Activated CD8-positive, alpha-beta memory T cell treated with anti-CD3 and anti-CD28 coated beads for 1 hour (primary cell): Measurements from ENCODE around the gene ZNF592.

Experiments
- DNase-seq, 2 donors: peaks; one replicate each; pipeline ENCODE4 v3.0.0-alpha.2; 2020; ENCODE audit warnings: low read depth in 1 of 2; ENCODE audit errors: extremely low read depth in 1 of 2

ZNF592 gene

GRCh38 chr15:84775867-84776449 lies 27.6 kb downstream of the ZNF592 start:
- DNase-seq: no peak

GRCh38 chr15:84778194-84778593 lies 29.8 kb downstream of the ZNF592 start:
- DNase-seq: no peak

GRCh38 chr15:84780492-84780891 lies 32.1 kb downstream of the ZNF592 start:
- DNase-seq: no peak

GRCh38 chr15:84781495-84781894 lies 33.1 kb downstream of the ZNF592 start:
- DNase-seq: no peak

- DNase-seq: no peak
Measured at GRCh38 chr15:84782346-84782745, 34.0 kb downstream of the ZNF592 start.

- DNase-seq: no peak
Measured at GRCh38 chr15:84783493-84784251, 35.3 kb downstream of the ZNF592 start.

- no peak for DNase-seq
Measured at GRCh38 chr15:84784262-84784661, 35.9 kb downstream of the ZNF592 start.

- DNase-seq: no peak
Measured at GRCh38 chr15:84785053-84785452, 36.7 kb downstream of the ZNF592 start.

GRCh38 chr15:84788500-84788899 lies 40.1 kb downstream of the ZNF592 start:
- no peak for DNase-seq

- DNase-seq: no peak
Measured at GRCh38 chr15:84789762-84790161, 41.4 kb downstream of the ZNF592 start.

- DNase-seq: no peak
Measured at GRCh38 chr15:84790676-84791075, 42.3 kb downstream of the ZNF592 start.

GRCh38 chr15:84791763-84792162 lies 43.4 kb downstream of the ZNF592 start:
- DNase-seq: no peak

- no peak for DNase-seq
Measured at GRCh38 chr15:84793431-84794161, 45.2 kb downstream of the ZNF592 start.

- DNase-seq: no peak
Measured at GRCh38 chr15:84794162-84794547, 45.8 kb downstream of the ZNF592 start.

GRCh38 chr15:84795186-84795585 lies 46.8 kb downstream of the ZNF592 start:
- DNase-seq: no peak

- DNase-seq: no peak
Measured at GRCh38 chr15:84797212-84797611, 48.8 kb downstream of the ZNF592 start.

GRCh38 chr15:84797801-84798200 lies 49.4 kb downstream of the ZNF592 start:
- no peak for DNase-seq

- DNase-seq: no peak
Measured at GRCh38 chr15:84798436-84798946, 50.1 kb downstream of the ZNF592 start.

GRCh38 chr15:84799511-84800187 lies 51.3 kb downstream of the ZNF592 start:
- no peak for DNase-seq

- DNase-seq: no peak
Measured at GRCh38 chr15:84800365-84800806, 52.0 kb downstream of the ZNF592 start.
